ENCODE results near the gene HAUS8.

HAUS8 gene

DNA sequence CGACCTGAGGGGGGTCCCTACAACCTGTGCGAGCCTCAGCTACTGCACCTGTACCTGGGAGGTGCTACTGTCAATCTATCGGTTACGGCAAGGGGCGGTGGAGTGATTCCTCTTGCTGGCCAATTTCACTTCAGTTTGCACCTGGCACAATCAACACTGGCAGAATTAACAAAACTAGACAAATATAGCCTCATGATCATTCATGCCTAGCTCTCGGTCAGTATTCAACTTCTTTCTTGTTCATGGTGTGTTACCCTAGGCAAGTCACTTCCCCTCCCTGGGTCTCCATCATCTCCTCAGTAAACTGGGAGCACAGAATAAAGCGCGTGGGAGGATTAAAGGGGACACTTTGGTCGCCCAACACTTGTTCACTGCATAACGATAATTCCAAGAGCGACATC is 618 bp downstream of the HAUS8 start:
- no peaks in the 10 kb centered on the region for H3K9me3 ChIP-seq (ENCODE audit: control insufficient read depth, low read length)
- H3K27ac ChIP-seq: peak overlapping the region; percentile 3
- H2AFZ ChIP-seq: peak overlapping the region; percentile 97
- H3K4me1 ChIP-seq: peaks cover 3% of the 10 kb centered on the region
- peak overlapping the region; percentile 82 for H3K4me2 ChIP-seq (ENCODE audit: low read length)
- H3K79me2 ChIP-seq: peaks cover 11% of the 10 kb centered on the region
- TF ChIP-seq CTCF (IDR thresholded peaks at IDR 0.05): no peak
- no peaks in the 10 kb centered on the region for H3K36me3 ChIP-seq (ENCODE audit: control insufficient read depth, insufficient read depth, low read length)
- no peaks in the 10 kb centered on the region for H3K27me3 ChIP-seq (ENCODE audit: control insufficient read depth, insufficient read depth, low read length)
- no peak overlapping the region for H3K9ac ChIP-seq
- H3K4me3 ChIP-seq (ENCODE audit: low read depth, low read length): peak overlapping the region; percentile 96

DNA sequence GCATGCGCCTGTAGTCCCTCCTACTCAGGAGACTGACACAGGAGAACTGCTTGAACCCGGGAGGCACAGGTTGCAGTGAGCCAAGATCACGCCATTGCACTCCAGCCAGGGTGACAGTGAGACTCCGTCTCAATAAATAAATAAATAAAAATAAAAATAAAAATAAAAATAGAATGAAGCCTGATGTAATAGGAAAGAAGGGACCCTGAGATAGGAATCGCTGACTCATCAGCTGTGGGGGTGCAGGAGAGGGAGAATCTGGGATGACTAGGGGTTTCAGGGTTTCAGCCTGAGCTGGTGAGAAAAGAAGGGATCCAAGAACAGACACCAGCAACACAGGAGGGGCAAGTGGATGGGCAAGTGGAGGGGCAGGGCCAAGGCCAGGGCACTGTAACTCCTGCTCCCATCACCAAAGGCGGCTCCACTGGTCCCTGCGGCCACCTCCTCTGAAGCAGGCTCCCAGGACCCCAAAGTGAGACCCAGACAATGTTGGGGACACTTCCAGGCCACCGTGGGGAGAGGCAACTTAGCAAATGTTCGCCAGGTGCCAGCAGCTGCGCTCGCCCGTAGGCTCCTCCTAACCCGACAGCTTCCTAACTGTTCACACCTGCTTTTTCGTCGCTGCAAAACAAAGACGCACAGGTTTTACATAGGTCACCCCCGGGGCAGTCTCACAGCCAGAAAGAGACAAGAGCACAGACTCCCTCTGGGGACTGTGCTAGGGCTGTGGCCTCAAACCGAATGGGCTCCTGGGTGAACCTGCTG is 1.2 kb downstream of the HAUS8 start:
- peaks cover 9% of the 10 kb centered on the region for H3K79me2 ChIP-seq
- H3K4me3 ChIP-seq (ENCODE audit: low read depth, low read length): peak overlapping the region; percentile 96
- no peaks in the 10 kb centered on the region for H3K36me3 ChIP-seq (ENCODE audit: control insufficient read depth, insufficient read depth, low read length)
- peak overlapping the region; percentile 82 for H3K4me2 ChIP-seq (ENCODE audit: low read length)
- no peak for TF ChIP-seq CTCF (IDR thresholded peaks at IDR 0.05)
- H3K27me3 ChIP-seq (ENCODE audit: control insufficient read depth, insufficient read depth, low read length): no peaks in the 10 kb centered on the region
- H2AFZ ChIP-seq: peak overlapping the region; percentile 97
- no peak overlapping the region for H3K27ac ChIP-seq
- peaks cover 3% of the 10 kb centered on the region for H3K4me1 ChIP-seq
- H3K9ac ChIP-seq: no peak overlapping the region
- H3K9me3 ChIP-seq (ENCODE audit: control insufficient read depth, low read length): no peaks in the 10 kb centered on the region

DNA sequence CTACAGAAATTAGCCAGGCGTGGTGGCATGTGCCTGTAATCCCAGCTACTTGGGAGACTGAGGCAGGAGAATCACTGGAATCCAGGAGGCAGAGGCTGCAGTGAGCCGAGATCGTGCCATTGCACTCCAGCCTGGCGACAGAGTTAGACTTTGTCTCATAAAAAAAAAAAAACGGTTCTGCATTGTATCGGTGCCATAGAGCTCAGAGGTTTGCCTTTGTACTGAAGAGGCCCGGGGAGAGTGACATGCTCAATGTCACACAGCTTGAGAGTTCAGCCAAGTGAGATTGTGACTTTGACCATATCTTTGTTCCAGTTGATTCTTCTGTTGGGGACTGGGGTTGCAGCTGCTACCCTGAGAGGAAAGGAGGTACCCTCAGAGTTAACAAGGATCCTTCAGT is 4.3 kb downstream of the HAUS8 start:
- no peaks in the 10 kb centered on the region for H3K36me3 ChIP-seq (ENCODE audit: control insufficient read depth, insufficient read depth, low read length)
- H3K27ac ChIP-seq: no peak overlapping the region
- H3K4me1 ChIP-seq: peaks cover 3% of the 10 kb centered on the region
- H3K79me2 ChIP-seq: peaks cover 3% of the 10 kb centered on the region
- H3K9me3 ChIP-seq (ENCODE audit: control insufficient read depth, low read length): no peaks in the 10 kb centered on the region
- no peak overlapping the region for H3K9ac ChIP-seq
- no peak for TF ChIP-seq CTCF (IDR thresholded peaks at IDR 0.05)
- H2AFZ ChIP-seq: no peak overlapping the region
- H3K4me3 ChIP-seq (ENCODE audit: low read depth, low read length): no peak overlapping the region
- no peaks in the 10 kb centered on the region for H3K27me3 ChIP-seq (ENCODE audit: control insufficient read depth, insufficient read depth, low read length)
- H3K4me2 ChIP-seq (ENCODE audit: low read length): no peak overlapping the region

DNA sequence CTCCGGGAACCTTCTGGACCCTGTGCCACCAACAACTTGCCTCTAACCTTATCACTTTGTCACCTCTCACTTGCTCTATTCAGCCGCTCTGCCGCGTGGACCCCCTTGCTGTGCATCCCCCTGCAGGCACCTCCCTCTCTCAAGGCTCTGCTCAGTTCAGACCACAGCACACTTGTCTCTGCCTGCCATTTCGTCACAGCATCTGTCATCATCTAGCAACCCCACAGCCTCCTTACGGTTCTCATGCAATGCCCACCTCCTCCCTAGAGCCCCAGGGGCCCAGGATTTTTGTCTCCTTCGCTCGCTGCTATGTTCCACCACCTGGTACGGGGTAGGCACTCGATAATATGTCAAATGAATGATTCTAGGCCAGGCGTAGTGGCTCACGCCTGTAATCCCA is 4.8 kb downstream of the HAUS8 start:
- TF ChIP-seq CTCF (IDR thresholded peaks at IDR 0.05): no peak
- H3K9ac ChIP-seq: no peak overlapping the region
- H3K4me1 ChIP-seq: peaks cover 3% of the 10 kb centered on the region
- H3K79me2 ChIP-seq: peaks cover 3% of the 10 kb centered on the region
- H3K27me3 ChIP-seq (ENCODE audit: control insufficient read depth, insufficient read depth, low read length): no peaks in the 10 kb centered on the region
- no peaks in the 10 kb centered on the region for H3K9me3 ChIP-seq (ENCODE audit: control insufficient read depth, low read length)
- no peak overlapping the region for H3K27ac ChIP-seq
- no peak overlapping the region for H3K4me3 ChIP-seq (ENCODE audit: low read depth, low read length)
- H3K36me3 ChIP-seq (ENCODE audit: control insufficient read depth, insufficient read depth, low read length): no peaks in the 10 kb centered on the region
- H3K4me2 ChIP-seq (ENCODE audit: low read length): no peak overlapping the region
- no peak overlapping the region for H2AFZ ChIP-seq

- Histone ChIP-seq H3K79me2 (no peaks in the 10 kb centered on the region), H2AFZ (no peak overlapping the region), H3K9ac (no peak overlapping the region), H3K4me2 (ENCODE audit: low read length) (no peak overlapping the region), H3K4me3 (ENCODE audit: low read depth, low read length) (no peak overlapping the region), H3K9me3 (ENCODE audit: control insufficient read depth, low read length) (no peaks in the 10 kb centered on the region), H3K27me3 (ENCODE audit: control insufficient read depth, insufficient read depth, low read length) (no peaks in the 10 kb centered on the region), H3K4me1 (no peaks in the 10 kb centered on the region), H3K27ac (no peak overlapping the region), H3K36me3 (ENCODE audit: control insufficient read depth, insufficient read depth, low read length) (no peaks in the 10 kb centered on the region)
- TF ChIP-seq CTCF (IDR thresholded peaks at IDR 0.05): no peak
Observed at GRCh38 chr19:17069193-17069592, 6.1 kb downstream of the HAUS8 start.
